GM21737 (cell line): Measurements from ENCODE around the gene UBL3.
A peak's percentile ranks its signal among the peaks of the same experiment; 100 is the strongest.

Source experiments
- ATAC-seq: cut with Tn5 transposase; IDR thresholded peaks from one replicate; pipeline ENCODE4 v1.9.1; 2021; ENCODE audit warnings: mild to moderate bottlenecking, moderate library complexity; ENCODE audit not compliant: unreplicated experiment

UBL3 gene

GRCh38 chr13:29761815-29762214 is 88.6 kb downstream of the UBL3 start:
- no peak for ATAC-seq

GRCh38 chr13:29761160-29761559 is 89.3 kb downstream of the UBL3 start:
- no peak for ATAC-seq

DNA sequence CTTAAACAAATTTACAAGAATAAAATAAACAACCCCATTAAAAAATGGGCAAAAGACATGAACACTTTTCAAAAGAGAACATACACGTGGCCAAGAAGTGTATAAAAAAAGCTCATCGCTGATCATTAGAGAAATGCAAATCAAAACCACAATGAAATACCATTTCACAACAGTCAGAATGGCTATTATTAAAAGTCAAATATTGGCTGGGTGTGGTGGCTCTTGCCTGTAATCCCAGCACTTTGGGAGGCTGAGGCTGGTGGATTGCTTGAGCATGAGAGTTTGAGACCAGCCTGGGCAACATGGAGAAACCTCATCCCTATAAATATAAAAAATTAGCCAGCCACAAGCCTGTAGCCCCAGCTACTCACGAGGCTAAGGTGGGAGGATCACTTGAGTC is 89.9 kb downstream of the UBL3 start:
- no peak for ATAC-seq

GRCh38 chr13:29758531-29759114 is 91.8 kb downstream of the UBL3 start:
- peak; percentile 94 for ATAC-seq

- ATAC-seq = no peak
Observed at GRCh38 chr13:29756506-29756905, 93.9 kb downstream of the UBL3 start.

- ATAC-seq = no peak
Observed at GRCh38 chr13:29754473-29754806, 96.0 kb downstream of the UBL3 start.

DNA sequence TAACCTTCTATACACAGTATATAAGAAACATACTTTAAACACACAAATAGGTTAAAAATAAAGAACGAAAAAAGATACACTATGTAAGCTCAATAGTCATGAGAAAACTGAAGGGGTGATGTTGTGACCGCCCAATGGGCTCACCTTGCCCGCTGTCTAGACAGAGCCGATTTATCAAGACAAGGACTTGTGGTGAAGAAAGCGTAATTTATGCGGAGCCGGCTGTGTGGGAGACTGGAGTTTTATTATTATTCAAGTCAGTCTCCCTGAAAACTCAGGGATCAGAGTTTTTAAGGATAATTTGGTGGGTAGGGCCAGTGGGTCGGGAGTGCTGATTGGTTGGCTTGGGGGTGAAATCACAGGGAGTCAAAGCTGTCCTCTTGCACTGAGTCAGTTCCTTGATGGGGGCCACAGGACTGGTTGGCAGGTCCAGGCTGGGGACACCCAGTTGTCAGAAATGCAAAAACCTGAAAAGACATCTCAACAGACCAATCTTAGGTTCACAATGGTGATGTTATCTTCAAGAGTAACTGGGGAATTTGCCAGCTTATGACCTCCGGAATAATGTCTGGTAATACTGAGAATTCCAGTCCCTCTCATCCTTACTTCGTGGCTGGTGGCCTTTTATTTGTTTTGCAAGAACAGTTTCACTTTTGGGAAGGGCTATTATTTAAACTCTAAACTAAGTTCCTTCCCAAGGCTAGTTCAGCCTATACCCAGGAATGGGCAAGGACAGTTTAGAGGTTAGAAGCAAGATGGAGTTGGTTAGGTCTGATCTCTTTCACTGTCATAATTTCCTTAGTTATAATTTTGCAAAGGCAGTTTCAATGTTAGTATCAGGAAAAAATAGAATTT is 96.6 kb downstream of the UBL3 start:
- ATAC-seq = no peak

GRCh38 chr13:29752175-29752574 is 98.2 kb downstream of the UBL3 start:
- no peak for ATAC-seq

- no peak for ATAC-seq
Observed at GRCh38 chr13:29750183-29750530, 100.3 kb downstream of the UBL3 start.

- ATAC-seq = no peak
Observed at GRCh38 chr13:29749401-29750182, 100.8 kb downstream of the UBL3 start.

DNA sequence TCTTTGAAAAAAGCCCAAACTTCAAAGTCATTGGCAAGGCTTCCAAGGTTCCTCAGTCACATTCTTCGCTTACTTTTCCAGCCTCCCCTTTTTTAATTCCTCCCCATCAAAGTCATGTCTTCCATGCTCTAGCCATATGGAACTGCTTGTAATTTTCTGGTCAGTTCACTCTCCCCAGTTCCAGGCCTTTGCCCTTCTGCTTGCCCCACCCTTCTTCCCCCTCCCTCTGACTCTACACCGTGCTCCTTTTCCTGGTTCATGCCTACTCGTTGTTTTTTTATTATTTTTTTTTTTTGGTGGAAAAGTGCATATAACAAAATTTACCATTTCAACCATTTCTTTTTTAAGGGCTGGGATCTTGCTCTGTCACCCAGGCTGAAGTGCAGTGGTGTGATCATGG is 102.3 kb downstream of the UBL3 start:
- no peak for ATAC-seq

- no peak for ATAC-seq
Observed at GRCh38 chr13:29746148-29746677, 104.2 kb downstream of the UBL3 start.

DNA sequence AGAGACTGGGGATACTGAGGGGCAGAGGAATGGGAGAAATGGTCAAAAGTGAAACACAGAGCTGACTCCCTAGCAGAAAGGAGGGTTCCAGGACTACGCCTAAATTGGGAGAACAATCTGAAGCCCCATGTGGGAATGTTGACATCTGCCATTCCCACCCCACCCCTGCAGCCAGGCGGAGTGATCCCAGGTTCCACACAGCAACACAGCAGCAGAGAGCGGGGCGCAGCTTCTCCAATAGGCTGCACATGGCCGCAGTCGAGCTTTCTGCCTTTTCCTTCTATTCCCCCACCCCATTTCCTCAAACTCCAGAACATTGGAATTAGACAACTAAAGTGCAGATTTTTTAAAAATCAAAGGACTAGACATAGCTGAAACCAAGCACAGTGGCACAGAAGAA is 104.7 kb downstream of the UBL3 start:
- no peak for ATAC-seq

DNA sequence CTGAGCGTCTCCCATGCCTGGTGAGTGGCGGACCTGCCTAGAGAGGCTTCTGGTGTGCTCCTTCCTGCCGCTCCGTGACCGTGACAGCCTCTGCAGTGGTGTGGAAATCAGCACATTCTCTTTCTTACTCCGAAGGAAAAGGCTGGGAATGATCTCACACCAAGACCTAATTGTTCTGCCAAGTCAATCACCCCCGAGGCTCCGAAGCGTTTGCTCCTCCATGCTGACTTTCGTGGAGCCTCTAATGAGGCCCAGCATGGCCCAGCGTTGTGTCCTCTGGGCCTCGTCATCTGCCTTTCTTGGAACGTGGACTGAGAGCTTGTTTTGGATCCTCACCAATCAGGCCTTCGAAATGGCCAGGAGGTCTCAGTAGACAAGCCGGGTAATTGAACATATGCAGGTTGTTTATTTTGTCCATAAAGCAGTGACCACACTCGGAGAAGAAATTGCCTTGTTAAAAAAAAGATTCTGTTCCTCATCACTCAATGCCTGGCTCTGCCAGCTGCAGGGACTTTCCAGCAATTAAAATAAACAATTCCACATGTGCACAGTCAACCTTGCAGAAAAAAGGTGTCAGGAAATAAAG is 107.1 kb downstream of the UBL3 start:
- no peak for ATAC-seq

- no peak for ATAC-seq
Observed at GRCh38 chr13:29740961-29741360, 109.5 kb downstream of the UBL3 start.

GRCh38 chr13:29737061-29737460 is 113.4 kb downstream of the UBL3 start:
- ATAC-seq = no peak

DNA sequence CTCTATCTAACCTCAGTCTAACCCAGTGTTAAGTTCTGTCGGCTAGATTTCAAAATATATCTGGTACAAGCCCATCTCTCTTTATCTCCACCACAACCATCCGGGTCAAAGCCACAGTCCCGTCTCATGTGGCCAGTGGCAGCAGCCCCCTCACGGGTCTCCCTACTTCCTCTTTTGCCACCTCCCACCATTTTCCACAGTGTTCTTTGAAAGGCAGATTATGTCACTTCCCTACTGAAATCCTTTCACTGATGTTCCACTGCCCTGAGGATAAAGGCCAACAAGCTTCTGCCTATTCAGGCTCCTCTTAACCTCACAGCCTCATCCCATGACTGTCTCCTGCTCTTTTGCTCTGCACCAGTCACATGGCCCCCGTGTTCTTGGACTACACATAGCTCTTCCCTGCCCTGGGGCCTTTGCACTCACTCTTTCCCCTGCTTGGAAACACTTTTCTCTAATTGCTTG is 117.2 kb downstream of the UBL3 start:
- ATAC-seq = no peak

- ATAC-seq = no peak
Observed at GRCh38 chr13:29730253-29730652, 120.2 kb downstream of the UBL3 start.

DNA sequence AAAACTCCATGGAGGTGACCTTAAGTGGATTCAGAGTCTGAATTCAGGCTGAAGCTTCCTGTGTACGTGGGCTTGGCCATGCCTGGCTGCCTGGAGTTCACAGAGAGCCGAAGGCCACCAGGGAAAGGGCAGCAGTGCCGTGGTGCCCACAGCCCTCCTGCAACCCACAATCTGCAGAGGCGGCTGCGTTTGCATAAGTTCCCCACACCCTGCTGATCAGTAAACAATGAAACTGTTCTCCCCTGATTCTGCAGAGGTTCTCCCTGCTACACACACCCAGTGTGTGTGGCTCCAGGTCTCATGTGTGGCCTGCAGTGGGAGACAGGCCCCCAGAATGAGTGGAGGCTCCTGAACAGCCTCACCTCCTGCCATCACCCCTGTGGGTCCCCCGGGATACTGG is 128.0 kb downstream of the UBL3 start:
- ATAC-seq = no peak

DNA sequence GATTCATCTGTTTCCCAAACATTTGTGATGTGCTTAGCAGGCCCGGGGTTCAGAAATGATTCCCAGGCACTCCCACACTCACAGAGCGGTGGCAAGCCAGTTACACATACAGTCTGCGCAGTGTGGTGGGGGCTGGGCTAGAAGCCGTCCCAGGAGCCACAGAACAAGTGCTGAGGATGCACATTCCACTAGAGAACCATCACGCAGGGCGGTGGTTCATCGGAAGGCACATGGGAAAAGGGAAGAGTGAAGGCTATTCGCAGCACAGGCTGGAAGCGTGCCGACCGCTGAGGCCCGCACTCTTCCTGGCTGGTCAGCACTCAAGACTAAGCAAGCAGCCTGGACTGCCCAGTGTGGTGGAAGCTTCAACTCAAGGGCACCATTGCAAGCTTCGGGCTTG is 128.7 kb downstream of the UBL3 start:
- ATAC-seq = no peak

- ATAC-seq = no peak
Observed at GRCh38 chr13:29718694-29719093, 131.7 kb downstream of the UBL3 start.
